ENCODE results near the gene AKT3.

GRCh38 chr1:243447844-243448243, 402.2 kb downstream of the AKT3 start:
- TF ChIP-seq, protein P1, sequence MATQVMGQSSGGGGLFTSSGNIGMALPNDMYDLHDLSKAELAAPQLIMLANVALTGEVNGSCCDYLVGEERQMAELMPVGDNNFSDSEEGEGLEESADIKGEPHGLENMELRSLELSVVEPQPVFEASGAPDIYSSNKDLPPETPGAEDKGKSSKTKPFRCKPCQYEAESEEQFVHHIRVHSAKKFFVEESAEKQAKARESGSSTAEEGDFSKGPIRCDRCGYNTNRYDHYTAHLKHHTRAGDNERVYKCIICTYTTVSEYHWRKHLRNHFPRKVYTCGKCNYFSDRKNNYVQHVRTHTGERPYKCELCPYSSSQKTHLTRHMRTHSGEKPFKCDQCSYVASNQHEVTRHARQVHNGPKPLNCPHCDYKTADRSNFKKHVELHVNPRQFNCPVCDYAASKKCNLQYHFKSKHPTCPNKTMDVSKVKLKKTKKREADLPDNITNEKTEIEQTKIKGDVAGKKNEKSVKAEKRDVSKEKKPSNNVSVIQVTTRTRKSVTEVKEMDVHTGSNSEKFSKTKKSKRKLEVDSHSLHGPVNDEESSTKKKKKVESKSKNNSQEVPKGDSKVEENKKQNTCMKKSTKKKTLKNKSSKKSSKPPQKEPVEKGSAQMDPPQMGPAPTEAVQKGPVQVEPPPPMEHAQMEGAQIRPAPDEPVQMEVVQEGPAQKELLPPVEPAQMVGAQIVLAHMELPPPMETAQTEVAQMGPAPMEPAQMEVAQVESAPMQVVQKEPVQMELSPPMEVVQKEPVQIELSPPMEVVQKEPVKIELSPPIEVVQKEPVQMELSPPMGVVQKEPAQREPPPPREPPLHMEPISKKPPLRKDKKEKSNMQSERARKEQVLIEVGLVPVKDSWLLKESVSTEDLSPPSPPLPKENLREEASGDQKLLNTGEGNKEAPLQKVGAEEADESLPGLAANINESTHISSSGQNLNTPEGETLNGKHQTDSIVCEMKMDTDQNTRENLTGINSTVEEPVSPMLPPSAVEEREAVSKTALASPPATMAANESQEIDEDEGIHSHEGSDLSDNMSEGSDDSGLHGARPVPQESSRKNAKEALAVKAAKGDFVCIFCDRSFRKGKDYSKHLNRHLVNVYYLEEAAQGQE (IDR thresholded peaks at IDR 0.05; ENCODE audit: insufficient read depth in 1 of 2, low read depth in 2 of 2, low read length in 2 of 2) = no peak
- no peak for TF ChIP-seq POLR2AphosphoS5 (IDR thresholded peaks at IDR 0.05; ENCODE audit: low read depth, low read length)
- TF ChIP-seq TAF1 (IDR thresholded peaks at IDR 0.05; ENCODE audit: borderline replicate concordance, insufficient read depth, low read length) = no peak
